Measurements from ENCODE around the gene CACYBP.

CACYBP gene, protein sequence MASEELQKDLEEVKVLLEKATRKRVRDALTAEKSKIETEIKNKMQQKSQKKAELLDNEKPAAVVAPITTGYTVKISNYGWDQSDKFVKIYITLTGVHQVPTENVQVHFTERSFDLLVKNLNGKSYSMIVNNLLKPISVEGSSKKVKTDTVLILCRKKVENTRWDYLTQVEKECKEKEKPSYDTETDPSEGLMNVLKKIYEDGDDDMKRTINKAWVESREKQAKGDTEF

DNA sequence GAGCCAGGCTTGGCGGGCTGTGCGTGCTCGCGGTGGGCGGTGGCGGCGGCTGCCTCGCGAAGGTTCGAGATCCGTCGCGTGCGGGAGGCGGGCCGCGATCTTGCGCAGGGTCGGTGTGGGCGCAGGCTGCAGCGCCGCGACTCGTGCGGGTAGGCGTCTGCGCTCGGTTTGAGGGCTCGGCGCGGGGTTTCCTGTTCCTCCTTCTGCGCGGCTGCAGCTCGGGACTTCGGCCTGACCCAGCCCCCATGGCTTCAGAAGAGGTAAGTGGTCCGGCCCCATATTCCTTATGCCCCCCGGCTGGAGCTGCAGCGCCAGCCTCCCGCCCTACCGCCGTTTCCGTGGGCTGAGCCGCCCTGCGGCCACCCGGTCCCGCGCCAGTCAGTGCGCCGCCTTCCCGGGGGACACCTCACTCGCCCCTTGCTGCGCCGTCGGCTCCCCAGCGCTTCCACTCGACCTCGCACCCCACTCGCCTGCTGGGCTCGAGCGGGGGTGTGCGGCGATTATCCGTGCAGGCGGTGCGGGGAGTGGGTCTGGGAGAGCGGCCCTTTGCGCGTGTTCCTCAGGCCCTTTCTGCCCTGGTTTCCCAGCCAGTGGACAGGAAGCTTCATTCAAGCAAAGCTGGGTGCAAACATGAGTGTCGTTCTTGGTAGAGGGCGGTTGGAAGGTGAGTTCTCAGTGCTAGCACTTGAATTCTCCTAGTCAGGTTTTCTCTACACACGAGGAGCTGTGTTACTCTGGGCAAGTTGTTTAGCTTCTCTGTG lies at the start of gene CACYBP:
CACYBP (plus strand) TSS at position 12 of the 761 bp plus-strand sequence; CDS start at position 246, 234 bp downstream.
- DNase-seq = peak in 1 of 2 donors; percentile 46

DNA sequence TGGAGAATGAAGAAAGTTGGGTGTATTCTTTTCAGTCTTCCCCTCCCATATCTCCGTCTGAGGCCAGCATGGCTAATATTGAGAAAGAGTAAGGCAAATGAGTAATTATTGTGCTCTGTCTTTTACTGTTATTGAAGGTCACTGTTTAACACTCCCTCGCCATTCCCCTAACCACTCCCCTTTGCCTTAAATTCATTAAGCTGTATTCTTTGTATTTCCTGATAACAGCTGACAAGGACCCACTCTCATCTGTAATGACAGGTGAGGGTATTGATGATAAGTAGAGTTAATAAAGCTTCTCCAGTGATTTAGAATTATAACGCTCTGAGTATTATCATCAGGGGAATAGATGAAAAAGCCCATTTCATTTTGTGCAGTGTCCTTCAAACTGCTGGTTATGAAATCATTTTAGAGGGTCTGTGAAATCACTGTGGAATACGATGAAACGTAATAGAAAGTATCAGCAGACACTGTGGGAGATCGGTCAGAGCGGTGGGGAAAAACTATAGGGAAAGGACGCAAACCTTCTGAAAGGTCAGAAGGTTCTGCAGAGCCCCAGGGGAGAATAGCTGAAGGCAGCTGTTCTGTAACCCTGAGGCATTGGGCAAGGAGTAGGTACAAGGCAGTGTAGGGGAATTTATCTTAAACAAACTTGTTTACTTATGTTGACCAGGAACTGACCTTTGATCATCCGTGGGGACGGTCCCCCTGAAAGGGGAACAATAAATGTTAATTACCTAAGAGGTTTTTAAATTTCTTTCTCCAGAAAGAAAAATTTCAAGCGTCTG lies 46.3 kb upstream of the CACYBP start:
- DNase-seq = no peak

DNA sequence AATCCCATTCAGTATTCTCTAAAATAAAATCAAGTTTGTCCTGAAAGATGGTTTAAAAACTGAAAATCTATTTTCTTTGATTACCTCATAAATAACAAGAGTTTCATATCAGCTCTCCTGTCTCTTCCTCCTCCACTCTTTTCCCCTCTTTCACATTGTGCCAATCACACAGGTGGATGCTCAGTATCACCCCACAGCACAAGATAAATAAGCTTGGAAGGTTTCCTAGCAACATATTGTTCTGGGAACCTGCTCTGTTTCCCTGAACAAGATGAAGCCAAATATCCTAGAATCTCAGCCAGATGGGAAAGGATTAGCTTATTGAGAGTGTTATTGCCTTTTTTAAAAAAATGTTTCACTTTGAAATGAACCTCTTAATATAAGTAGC lies 45.7 kb upstream of the CACYBP start:
- DNase-seq = no peak

DNA sequence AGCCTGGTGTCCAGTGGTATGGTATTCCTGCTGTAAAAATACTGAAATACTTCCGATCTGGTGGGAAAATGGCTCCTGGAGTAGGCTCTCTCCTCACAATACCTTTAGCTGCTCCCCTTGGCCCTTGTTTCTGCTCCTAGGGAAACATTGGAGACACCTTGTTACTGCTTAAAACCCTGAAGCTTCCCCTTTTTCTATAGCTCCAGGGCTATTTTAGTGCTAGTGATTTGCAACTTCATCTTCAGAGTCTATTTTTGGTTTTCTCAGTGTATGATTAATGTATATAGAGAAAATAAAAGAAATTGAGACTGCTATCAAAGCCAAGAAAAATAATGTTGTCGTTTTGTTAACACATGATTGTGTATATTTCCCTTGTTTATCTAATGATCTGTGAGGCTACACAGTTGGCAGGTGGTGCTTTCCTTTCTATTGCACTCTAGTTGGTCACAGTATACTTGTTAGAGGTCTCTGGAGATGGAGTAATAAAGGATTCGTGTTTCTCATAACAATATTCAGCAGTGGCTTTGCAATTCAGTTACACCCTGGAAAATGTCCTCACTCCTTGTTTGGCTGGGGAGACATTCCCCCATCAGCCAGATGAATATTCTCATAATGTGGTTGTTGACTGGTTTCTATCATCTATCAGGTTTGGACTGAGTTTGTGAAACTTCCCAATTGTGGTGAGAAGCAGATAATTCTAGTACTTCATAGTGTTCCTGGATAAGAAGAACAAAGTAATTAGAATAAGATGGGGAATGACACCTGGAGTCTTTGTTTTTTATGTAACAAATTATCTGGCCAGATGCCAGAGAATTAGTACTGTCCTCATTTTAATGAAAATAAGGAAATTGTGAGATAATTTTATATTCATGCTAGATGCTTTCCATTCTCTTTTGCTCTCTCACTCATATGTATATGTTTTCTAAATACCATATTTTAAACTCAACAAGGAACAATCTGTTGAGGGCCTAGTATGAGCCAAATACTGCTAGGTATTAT lies 44.8 kb upstream of the CACYBP start:
- DNase-seq = no peak

DNA sequence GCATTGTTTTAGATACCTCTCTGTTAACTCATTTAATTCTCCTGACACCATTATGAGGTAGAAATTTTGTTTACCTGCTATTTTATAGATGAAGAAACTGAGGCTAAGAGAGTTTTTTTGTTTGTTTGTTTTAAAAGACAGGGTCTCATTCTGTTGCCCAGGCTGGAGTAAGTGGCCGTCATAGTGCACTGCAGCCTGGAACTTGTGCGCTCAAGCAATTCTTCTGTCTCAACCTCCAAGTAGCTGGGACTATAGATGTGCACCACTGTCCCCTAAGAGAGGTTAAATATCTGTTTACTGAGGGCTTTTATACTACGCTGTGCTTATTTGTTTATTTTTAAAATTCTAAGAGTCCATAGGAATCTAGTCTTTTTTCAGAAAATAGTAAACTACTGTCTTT lies 43.7 kb upstream of the CACYBP start:
- DNase-seq = no peak

DNA sequence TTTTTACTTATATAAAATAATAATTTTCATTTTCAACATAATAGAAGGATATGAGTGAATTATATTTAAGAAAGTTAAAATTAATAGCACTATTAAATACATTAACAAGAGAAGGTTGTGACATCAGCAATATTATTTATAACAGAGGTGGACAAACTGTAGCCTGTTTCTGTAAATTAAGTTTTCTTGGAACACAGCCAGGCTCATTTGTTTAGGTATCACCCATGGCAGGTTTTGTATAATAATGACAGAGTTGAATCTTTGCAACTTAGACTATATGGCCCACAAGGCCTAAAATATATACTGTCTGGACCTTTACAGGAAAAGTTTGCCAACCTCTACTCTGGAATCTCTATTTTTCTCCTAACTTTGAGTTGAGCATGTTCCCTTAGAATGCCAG lies 42.8 kb upstream of the CACYBP start:
- no peak for DNase-seq

DNA sequence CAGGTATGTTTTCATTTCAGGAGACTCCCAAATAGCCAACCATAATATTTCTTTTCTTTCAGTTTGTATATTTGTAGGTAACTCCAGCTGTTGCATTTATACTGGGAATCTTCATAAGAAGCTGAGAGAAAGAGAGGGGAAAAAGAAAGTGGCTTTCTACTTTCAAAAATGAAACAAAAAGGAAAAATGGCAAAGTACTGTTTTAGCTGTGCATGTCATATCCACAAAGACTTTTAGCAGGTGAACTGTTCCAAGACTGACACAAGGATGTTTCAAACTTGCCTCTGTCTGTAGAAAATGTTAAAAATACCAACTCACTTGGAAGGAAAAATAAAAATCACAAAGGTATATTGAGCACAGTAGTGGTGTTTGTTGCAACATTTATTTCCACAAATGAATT lies 41.9 kb upstream of the CACYBP start:
- no peak for DNase-seq

DNA sequence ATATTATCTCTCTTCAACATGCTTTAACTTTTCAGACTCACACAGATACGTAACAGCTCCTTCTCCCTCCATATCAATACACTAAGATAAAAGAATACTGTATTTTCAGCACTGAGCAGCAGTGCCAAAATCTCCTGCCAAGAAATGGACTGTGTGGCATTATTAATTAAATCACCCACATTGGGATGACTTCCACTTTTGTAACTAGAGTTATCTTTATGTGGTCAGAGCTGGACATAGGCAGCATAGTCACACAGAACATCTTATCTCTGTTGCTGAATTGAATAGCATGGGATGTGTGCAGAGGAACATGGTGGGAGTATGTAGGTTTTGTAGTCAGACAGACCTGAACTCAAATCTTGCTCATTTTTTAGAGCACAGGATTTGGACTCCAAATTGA lies 41.4 kb upstream of the CACYBP start:
- DNase-seq = no peak

DNA sequence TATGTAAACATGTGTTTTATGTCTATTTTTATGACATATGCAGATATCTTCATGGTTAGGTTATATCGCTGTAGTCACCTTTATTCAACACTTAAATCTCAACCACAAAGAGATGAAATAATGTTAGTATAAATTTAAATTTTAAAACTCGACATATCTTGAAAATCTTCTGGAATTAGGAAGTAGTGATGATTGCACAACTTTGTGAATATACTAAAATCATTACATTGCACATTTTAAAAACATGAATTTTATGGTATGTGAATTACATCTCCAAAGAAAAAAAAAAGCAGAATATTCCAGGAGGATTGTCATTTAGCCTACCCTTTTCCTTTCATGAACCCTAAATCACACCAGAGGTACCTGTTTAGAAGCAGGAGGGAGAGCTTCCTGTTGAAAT lies 39.4 kb upstream of the CACYBP start:
- DNase-seq = no peak

DNA sequence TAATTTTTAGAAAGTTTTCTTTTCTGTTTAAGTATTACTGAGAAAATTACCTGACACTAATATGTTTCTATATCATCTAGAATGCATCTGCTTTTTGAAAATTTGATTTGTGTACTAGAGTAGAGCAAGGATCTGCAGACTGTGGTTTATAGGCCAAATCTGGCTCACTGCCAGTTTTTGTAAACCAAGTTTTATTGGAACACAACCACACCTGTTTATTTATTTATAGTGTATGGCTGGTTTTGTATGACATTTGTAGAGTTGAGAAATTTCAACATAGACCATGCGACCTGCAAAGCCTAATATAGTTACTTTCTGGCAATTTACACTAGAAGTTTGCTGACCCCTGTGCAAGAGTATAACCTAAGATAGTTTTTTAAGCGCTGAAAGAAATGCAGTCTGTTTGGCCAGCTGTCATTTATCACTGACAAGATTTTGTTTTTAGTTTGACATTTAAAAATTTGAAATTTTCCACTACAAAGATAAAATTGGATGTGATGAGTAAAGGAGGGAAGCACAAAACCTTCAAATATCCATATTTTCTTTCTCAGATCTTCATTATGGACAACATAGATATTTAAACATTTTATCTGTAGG lies 36.1 kb upstream of the CACYBP start:
- peak in 1 of 2 donors; percentile 35 for DNase-seq

DNA sequence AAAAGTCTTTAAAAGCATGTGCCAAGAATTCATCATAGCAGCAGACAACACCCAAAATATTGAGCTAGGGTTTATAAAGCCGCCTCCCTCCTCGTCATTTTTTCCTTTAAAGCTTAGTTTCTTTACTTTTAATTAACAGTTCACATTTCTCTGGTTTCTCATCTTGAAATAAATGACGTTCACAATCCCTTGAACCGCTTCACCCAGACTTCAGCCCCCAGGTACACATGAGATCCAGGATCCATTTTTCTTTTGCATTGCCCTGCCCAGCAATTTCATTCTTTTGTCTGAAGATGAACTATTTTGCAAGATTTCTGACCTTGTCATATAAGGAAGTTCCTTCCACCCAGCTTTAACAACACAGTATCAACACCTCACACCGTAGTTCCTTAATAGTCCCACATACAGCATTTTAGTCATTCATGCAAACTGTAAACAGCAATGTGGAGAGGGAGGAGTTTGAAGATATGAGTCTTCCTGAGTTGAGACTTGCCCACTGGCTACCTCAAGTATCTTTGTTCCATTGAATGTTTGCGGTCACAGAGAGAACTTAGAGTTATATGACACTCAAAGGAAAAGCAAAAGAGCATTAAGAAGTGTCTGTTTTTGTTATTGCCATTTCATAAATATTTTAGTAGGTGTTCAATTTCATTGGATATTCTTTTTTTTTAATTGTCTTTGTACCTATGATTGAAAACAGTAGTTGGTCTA lies 35.3 kb upstream of the CACYBP start:
- DNase-seq = peak; percentile 48 to 84

DNA sequence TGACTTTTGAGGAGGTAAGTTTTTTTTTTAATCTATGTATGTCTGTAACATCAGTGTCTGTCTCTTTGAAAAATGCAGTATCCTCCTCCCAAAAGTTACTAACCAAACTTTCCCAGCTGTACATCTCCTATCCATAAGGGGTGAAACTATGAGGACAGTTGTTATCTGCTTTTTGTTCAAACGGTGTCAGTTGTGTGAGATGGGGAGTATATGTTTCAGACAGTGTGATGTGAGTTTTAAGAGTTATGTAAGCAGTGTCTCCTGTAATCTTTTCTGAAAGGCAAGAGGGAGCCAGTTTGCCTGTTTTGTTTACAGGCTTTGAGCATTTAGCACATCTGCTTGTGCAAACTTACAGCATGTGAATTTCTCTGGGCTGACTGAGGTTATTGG lies 34.8 kb upstream of the CACYBP start:
- DNase-seq = peak; percentile 25 to 63

DNA sequence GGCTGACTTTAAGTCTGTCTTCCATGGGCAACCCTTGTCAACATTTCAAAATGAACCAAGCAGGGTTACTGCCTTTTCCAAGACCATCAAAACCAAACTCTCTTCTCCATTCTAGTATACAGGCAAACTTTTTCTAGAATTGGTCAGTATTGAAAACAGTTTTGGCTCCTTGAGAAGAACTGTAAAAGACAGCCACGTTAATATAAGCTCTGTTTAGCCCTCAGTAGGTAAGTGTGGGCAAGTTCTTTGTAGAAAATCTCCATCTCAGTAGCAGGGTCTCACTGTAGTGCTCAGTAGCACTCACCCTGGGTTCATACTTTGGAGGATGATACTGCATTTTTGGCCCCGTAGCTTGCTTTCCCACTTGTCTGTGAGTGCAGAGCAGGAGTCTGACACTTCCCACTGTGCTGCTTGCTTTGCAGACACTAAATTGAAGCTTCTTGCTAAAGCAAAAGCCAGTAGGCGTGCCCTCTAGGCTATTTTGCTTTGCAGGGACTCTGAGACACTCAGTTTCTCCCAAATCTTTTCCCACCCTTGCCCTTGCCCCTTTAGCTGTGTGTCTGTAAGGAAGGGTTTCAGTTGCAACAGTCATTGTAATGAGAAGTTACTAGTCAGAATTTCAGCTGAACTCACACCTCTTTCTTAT lies 34.3 kb upstream of the CACYBP start:
- DNase-seq = peak; percentile 32 to 40

DNA sequence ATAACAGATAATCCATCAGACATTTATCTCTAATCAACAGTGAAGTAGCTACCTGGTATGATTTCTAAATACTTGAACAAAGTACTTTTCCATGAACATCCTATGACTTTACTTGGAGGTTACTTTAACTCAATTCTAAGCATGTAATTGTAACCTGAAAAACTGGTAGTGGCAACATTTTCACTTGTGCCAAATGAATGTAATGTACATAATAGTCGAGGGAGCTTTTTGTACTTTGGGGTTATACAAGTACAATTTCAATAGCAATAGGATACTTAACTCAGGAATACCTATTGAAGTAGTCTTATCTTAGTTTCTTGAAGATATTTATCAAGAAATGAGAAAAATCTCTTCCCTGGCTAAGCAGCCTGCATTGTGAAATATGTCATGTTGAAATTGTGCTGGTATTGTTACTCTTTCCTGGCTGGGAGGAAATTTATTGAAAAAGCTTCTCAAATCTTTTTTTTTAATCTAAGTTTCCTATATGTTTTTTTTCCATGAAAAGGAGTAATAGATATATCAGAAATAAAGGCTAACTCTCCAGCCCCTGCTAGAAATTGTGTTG lies 33.7 kb upstream of the CACYBP start:
- no peak for DNase-seq

DNA sequence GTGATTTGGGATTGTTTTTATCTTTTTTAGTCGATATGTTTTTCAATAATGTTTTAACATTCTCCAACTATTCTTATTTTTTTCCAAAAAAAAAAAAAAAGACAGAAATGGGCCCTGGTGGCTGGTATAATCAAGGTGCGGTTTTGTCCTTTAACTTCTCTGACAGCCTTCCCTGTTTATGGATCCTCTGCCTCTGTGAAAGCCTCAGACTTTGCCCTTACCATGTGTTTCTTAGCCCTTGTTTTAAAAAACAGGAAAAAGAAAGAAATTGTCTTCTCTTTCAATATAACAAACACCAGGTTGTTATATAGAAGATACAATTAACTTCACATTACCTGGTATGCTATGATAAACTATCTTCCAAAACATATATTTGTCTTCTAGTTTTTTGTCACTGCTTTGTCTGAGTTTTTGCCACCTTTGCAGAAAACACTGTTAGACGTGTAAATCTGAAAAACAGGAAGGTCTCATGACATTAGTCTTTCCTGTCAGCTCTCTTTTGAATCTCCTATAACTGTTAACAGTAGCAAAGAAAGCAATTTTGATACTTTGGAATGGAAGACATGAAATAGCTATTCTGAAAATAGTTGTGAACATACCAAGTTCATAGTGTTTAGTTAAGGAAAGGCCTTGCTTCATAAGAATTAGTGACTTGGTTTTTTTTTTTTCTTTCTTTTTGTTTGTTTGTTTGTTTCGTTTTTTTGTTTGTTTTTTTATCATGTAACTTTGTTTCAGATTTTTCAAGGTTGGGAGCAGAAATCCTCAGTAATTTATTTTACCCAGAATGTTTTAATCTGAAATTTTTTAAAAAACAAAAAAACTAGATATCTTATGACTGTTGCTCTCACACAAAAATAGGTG lies 31.7 kb upstream of the CACYBP start:
- peak in 1 of 2 donors; percentile 73 for DNase-seq

DNA sequence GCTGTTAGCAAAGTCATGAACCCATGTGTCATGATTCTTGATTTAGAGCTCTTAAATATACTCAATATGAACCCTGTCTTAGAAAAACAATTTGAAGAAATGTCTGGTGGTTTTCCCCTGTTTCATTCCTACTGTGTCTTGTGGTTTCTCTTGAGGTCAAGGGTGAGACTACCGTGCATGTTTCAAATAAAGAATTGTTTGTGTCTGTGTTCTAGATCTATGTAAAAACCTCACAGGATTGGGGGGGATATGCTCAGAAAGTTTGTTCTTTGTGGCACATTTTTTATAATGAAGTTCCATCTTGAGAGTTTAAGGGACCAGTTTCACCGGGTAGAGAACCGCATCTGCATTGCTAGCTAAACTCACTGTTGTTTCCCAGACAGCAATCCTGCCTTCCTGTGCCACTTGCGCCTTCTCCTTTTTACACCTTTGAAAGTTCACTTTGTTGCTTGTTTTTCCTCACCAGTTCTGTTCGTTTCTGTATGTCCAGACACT lies 30.9 kb upstream of the CACYBP start:
- DNase-seq = peak; percentile 40 to 88

DNA sequence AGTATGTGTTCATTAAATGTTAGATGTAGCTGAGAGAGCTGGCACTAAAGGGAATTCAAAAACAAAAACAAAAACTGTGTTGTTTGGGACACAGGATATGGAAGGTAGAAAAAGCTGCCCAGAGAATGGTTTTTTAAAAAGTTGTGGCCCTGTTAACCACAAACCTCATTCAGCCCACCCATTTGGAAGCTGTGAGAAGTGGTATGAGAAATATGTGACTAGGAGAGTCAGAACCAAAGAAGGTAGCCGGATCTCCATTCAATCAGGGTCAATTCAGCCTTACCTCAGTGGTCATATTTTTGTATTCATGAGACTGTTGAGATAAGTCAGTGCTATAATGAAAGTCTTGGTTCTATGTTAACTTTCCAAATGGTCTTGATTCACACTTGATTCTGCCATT lies 29.8 kb upstream of the CACYBP start:
- peak in 1 of 2 donors; percentile 40 for DNase-seq

DNA sequence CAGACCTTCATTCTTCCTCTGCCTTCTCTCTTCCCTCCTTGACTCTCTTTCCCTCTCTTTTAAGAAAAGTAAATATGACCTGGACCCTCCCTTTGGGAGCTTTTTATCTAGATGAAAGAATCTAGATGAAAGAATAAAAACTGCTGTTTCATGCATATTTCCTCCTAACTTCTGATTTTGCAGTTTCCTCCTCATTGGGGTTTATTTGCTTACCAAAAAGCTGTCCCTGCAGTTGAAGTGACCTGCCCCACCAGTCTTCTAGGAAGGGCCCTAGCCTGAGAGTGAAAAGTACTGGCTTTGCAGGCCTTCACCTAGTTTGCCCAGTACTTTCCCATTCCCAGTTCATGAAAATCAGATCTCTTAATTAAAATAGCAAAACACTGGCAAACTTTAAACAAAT lies 28.3 kb upstream of the CACYBP start:
- no peak for DNase-seq

DNA sequence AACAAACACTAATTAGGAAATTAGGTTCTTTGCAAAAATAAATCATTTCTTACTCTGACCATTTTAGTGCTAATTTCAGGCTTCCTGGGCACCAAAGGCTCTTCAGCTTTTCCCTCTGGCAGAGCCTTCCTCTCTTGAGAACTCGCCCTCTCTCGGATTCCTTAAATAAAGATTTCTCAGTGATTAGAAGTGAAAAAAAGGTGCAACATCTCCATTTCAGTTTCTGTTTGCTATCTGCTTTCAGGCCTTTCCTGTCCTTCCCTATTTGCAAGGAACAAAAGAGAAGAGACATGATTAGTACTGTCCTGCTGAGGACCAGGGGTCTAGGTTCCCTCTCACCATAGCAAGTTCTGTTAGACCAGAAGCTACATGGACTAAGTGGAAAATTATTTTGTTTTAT lies 27.8 kb upstream of the CACYBP start:
- no peak for DNase-seq

Measured in CD4-positive, alpha-beta T cell treated with Interleukin-4 for 1 hour (primary cell).